Iris pigment epithelial cell (primary cell): ENCODE data around the gene PTPRK.
A peak's percentile ranks its signal among the peaks of the same experiment; 100 is the strongest.

Source experiments
- DNase-seq: peaks from one replicate; pipeline ENCODE4 v3.0.0-alpha.2; 2011; ENCODE audit warnings: low read depth

PTPRK gene

DNA sequence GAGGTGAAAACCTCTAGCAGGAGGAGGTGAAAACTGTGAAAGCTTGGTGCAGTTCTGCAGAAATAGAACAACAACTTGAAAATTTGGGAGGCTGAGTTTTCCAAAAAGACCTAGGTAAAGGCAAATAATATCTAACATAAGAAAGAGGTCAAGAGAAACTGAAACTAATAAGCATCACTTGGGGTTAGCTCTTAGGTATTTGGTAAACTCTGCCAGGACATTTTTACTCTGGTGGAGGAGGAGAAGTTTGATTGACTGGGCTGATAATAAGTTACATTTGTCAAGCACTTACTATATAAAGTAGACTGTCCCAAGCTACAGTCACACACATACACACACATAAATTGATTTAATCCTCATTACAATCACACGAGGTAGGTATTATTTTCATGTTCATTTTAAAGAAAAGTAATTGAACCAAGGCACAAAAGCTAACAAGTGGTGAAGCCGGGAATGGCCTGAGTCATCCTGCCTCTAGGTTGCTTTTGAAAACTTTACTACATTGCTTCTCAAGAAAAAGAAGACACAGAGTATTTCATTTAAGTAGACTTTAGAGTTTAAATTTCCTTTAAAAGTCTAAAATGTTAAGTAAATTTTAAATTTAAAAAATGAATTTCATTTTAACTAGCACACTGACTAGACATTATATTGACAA lies 275.5 kb downstream of the PTPRK start:
- DNase-seq, result peak; percentile 58

DNA sequence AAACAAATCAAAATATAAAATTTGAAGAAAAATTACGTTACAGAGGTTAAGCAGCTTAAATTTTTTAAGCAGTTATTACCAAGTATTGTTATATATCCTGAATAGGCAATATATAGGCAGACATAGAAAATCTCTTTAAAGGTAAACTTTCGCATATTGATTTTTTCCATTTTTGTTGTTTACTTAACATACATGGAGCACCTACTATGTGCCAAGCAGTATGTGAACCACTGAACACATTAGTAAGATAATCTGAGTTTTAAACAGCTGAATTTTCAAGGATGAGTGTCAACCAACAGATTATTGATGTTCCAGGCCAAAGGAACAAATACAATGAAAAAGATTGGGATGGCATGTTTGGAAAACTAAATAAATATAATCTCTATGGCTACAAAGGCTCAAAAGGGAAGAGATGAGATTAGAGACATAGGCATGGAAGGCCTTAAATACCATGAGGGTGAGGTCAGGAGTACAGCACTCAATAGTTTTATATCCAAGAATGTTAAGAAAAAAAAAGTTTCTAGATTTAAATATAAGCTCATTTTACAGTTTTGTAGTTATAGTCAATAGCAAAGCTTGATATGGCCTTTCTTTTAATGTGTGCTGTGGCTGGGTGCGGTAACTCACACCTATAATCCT lies 277.5 kb downstream of the PTPRK start:
- peak; percentile 69 for DNase-seq

DNA sequence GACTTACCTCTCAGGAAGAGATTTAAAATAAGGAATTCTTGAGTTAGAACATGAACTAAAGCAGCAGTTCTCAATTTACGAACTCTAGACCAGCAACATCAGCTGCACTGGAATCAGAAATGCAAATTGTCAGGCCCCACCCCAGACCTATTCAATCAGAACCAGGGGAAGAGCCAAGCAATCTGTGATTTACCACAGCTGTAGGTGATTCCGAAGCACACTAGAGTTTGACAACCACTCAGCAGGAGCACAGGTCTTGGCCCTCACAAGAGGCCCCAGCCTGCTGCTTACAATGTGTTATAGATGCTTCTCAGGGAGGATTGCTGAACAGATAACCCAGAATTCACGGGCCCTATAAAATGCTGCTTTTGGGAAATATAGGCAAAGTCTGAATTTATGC lies 279.2 kb downstream of the PTPRK start:
- no peak for DNase-seq

DNA sequence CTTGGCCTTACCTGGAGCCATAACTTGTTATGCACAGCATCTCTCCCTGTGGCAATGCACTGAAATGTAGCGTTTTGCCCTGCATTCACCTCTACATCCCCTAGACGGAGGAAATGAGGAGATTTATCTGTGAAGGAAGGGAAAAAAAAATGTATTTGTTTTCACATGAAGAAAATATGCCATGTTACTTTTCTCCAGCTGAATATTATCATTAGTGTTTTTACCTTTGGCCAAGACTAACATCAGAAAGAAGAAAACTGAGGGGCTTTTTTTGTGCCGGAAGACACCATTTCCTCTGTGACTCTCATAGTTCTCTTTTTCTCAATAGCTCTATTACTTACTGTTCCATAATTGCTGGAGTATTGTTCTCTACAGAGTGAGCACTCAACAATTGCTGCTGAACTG lies 280.4 kb downstream of the PTPRK start:
- no peak for DNase-seq

DNA sequence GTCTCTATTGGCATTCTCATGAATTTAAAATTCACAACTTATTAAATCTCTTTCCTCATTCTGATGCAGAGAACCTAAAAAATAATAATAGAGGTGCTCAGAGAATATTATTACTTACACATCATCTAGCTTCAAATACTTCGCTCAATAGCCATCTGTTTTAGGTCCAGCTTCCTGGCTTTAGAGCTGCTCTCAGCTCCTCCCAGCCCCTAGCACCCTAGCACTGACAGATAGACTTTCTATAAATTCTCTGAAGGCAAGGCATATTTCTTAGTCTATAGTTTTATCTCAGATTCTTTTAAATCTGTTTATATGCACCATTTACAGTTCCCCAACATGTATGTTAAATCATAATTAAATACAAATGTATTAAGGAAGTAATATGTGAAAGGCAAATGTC lies 281.3 kb downstream of the PTPRK start:
- DNase-seq, result no peak

DNA sequence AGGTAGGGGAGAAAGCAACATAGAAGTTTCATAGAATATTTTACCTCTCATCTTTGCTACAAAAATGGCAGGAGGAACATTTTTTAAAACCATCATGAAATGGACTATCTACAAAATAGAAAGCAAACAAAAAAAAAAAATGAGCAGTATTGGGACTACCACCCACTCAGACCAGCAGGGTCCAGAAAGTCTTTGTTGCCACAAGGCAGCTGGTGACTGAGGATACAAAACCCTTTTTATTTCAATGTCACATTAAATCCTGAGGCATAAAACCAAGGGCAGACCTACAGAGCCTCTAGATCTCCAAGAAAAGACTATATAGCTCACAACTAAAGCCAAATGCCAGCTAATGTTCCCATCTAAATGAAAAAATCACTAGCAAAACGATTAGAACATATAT lies 282.2 kb downstream of the PTPRK start:
- DNase-seq, result no peak

DNA sequence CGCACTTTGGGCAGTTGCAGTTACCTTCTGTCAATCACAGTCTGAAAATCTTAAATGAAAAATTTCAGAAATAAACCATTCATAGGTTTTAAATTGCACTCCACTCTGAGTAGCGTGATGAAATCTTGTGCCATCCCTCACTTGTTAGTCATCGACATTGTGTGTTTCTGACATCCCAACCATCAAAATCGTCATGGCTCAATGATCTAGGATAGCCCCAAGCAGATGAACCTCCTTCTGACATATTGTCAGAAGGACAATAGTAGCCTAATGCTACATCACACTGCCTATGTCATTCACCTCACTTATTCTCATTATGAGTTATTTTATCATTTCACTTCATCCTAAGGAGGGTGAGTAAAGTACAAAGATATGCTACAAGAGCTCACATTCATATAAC lies 284.8 kb downstream of the PTPRK start:
- peak; percentile 73 for DNase-seq

DNA sequence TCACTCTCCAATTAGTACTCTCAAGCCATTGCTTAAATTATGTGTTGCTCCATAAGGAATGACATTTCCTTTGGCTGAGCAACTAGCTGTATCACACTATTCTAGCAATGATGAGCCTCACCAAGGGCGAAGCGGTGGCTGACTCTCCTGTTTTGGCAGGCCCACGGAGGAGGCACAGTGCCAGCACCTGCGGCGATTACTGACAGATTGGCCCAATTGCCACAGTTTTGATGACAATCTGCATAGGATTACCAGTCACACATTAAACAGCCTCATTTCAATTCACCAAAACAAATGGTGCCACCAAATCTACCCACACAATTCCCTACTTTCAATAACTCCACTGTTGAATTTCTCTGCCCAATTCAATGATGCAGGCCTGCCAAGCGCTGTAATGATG lies 286.9 kb downstream of the PTPRK start:
- no peak for DNase-seq

DNA sequence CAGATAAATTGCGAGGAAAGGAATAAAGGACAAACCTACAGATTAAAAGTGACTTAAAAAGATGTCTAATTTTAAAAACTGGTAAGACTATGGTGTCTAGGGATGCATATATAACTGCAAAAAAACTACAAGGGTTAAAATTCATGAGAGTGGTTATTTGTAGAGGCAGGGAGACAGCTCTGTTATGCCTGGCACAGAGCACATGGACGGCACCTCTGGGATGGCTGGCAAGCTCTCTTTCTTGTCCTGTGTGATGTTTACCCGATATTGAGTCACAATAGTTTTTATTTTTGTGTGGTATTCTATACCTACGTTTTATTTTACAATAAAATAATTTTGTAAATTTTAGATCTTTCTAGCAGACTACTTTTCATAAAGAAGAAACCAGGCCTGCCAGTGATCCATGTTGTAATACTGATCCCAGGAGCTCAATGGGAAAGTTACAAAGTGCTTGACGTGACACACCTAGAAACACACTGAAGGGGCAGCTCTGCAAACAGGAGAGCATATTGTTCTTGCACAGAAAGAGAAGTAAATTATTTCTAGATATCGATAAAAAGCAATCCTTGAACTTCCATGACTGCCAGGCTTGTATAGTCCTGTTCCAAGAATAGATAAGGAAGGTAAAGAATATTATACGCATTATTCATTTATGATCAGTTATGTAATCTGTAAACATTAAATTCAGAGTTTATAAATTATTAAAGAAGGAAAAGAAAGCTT lies 290.0 kb downstream of the PTPRK start:
- DNase-seq, result no peak

DNA sequence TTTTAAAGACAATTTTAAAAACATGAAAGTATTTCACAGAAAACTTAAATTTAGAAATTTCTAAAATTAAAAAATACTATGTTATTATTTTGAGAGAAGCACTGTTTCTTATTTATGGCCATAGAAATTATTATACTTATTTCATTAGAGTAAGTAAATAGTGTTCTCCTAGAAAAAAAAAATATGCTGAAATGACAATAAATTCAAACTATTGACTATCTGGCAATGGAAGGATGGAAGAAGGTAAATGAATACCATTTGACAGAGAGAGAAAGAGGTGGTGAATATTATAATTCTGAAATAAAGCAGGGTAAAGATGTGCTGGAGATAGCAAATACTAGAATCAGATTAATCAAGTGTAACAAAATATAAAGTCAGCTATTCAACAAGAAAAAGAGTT lies 294.8 kb downstream of the PTPRK start:
- DNase-seq, result no peak

DNA sequence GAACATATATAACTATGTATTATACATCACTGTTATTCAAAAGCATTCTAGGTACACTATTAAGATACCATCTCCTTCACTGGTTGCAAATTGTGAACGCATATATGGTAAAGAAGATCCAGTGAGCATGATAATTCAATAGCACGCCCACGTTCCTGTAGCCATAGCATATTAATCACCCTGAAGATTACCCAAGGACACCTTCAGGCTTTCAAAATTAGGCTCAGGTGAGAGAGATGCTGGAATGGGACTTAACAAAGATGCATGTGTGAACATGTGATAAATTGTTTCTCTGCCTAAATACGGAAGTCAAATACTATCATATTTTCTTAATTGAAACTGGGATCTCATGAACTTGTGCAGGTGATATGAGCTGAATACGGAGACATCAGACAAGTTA lies 303.5 kb downstream of the PTPRK start:
- no peak for DNase-seq

DNA sequence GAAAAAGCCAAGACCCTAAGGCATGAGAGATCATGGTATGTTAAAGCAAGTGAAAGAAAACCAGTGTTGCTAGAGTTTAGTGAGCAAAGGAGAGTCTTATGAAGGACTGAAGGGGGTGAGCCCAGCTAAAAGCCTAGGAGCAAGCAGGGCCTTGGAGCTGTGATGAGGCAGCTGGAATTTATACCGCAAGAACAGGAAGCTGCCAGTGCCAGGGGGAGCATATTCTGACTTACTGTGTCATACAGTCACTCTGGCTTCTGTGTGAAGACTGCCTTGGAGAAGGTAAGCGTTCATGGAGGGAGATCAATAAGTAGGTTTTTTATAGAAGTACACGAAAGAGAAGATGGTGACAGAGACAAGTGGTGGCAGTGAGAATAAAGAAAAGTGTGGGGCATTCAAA lies 310.6 kb downstream of the PTPRK start:
- DNase-seq, result peak; percentile 91

DNA sequence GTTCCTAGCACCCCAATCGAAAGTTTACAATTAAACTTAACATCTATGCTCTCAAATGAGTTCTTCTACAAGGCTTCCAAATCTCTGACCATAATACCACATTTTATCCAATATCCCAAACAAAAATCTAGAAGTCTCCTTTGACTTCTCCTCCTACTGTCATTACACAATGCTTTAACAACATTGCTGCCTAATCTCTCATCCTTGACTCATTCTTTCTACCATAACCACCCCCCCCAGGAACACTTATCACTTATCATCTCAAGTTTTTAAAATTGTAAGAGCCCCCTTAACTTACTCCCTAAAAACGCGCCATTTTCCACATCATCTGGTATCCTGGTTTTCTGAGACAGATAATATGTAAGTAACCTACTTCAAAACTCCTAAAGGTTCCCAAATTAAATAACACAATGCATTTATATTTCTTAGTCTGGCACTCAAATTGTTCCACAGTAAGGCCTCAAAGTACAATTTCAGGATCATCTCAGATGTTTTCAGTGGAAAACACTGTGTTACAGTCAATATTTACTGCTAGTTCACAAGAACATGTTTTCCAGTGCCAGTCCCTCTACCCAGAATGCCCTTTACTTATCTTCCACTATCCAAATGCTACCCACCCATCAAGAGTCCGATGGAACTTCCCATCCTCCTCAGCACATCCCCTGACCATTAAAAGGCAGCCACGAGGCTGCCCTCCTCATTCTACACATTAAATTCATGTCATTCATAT lies 311.4 kb downstream of the PTPRK start:
- DNase-seq, result peak; percentile 85

DNA sequence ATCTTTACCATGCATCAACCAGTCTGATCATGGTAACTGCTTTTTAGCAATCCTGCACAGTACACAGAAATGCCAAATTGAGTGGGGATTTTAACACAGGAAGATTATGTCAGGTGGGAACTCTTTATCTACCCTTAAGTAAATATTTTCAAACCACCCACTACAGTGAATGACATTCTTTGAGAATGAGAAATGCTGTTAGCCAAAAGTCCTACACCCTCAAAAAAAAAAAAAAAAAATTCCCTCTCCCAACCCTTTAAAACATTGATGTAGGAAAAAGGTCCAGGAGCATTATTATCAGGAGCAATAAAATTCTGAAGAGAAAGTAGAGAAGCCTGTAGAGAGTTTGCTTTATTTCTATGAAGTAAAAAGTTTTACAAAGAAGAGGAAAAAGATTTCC lies 312.3 kb downstream of the PTPRK start:
- DNase-seq, result peak; percentile 57

DNA sequence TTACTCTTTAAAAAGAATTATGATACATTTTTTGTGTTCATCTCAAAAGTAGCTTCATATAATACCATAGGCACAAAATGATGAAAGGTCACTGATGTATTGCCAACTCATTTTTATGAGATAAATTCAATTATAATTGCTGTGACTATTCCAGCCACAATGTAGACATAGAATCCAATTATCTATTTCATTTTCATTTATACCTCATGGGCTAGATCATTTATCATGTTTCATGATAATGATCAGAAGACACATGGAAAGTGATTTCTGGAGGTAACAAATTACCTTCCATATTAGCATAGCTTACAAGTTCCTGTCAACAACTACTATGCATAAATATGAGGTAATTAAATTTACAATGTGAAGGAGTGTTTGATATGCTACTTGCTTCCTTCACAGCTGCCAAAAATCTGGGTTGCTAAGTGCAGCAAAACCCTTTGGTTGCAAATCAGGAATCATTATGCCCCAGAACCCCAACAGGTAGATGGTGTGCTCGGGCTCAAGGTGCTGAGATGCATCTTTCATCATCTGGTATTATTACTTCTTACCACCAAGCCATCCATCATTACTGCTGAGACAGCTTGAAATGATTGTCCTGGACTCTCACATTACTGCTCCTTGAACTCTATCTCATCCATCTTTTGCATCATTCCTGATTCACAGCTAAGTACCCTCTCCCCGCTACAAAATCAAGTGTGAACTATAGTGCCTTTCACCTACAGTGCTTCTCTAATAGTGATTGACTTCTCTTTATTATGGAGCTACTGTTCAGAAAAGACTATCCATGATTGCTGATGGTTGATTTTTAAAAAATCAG lies 313.6 kb downstream of the PTPRK start:
- no peak for DNase-seq

DNA sequence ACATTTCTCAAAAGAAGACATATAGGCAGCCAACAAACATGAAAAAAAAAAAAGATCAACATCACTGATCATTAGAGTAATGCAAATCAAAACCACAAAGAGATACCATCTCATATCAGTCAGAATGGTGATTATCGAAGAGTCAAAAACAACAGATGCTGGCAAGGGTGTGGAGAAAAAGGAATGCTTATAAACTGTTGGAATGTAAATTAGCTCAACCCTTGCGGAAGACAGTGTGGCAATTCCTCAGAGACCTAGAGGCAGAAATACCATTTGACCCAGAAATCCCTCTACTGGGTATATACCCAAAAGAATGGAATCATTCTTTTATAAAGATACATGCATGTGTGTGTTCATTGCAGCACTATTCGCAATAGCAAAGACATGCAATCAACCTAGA lies 315.8 kb downstream of the PTPRK start:
- peak; percentile 64 for DNase-seq

DNA sequence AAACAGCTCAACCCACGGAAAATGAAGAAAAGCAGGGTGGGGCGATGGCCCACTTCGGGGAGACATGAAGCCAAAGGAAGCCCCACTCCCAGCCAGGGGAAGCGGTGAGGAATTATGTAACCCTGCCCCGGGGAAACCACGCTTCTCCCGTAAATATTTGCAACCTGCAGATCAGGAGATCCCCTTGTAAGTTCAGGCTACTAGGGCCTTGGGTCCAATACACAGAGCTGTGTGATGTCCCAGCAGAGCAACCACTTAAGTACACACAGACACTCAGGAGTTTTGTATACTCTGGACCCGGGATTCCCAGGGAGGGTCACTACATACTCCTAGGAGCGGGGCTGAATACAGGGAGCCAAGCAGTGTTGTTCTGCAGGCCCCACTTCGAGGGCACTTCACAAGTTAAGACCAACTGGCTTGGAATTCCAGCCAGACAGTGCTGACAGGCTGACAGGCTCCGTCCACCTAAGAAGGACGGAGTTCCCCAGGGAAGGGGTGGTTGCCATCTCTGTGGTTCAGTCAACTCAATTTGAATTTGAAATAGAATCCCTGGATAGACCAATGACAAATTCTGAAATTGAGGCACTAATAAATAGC lies 318.1 kb downstream of the PTPRK start:
- no peak for DNase-seq

DNA sequence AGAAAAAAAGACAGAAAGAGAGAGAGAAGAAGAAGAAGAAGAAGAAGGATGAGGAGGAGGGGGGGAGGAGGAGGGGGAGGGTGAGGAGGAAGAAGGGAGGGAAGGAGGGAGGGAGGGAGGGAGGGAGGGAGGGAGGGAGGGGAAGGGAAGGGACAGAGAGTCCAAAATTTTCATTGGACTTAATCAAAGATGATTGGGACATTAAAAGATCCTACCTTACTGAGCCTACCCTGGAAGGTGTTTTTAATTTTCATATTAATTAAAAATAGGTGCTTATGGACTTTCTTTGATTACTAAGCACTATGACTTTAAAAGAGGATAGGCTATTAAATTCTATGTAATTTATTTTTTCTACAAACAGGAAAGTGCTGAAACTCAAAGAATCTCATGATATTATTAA lies 319.6 kb downstream of the PTPRK start:
- no peak for DNase-seq

DNA sequence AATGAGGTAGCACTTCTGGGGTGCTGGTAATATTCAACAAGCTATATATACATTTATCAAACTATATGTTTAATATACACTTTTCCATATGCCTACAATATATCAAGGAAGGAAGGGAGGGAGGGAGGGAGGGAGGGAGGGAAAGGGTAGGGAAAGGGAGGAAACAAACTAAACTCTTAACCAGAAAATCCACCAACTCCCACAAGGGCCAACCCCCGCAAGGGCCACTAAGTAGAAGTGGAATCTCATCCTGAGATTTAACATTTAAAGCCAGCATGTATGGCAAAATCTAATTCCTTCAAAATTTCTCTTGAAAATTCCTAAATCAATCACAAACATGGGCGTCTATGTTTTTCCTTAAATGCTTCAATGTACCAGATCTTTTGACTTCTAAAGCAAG lies 320.9 kb downstream of the PTPRK start:
- DNase-seq, result no peak

DNA sequence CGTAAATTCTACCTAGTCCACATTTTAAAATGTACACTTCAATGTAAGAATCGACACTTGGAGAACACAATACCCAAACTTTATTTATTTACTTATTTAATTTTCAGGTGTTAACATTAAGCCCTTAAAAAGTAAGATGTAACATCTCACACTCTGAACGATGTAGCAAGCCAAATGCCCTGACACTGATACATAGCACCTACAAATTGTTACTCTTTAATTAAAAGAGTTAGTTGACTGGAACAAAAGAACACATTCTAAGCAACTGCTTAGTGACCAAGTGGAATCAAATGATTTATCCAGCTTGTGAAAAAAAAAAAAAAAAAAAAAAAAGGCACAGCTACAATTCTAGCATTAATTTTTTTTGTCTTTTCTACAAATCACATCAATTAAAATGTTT lies 327.4 kb downstream of the PTPRK start:
- no peak for DNase-seq

DNA sequence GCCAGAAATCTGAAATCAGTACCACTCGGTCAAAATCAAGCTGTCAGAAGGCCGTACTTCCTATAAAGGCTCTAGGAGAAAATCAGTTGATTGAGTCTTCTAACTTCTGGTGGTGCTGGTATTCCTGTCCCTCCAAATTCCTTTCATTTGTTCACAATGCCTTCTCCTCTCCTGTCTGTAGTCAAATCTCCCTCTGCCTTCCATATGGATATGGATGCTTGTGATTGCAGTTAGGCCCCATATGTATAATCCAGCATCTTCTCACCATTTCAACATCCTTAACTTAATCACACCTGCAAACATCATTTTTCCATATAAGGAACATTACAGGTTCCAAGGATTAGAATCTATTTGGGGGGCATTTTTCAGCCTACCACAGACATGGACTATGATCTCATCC lies 331.7 kb downstream of the PTPRK start:
- no peak for DNase-seq

DNA sequence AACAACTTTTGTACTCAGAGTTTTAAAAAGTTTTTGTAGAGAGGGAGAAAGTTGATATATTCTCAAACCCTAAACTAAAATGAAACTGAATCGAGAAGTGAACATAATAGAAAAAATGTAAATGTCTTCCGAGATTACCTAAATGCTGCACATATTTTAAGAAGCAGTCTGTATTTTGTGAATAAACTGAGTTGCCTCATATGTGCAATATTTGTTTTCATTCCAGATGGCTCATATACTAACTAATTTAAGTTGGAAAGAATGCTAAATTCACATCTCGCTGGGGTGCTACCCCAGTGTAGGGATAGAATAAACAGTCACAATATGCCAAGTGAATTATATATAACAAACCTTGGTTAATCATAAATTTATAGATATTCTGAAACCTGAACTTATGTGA lies 333.7 kb downstream of the PTPRK start:
- peak; percentile 24 for DNase-seq
